K562 (cell line): ENCODE results near the gene HNRNPH3. TPM values are rescaled to one million over a fixed set of nuclear protein-coding genes. Genes with fewer than 3 reads are reported as not detected.

Experiments
- ATAC-seq: fragments of 200-7000 bp; cut with Tn5 transposase; 3 replicates; pipeline ENCODE4 v1.9.1; 2020; ENCODE audit warnings: moderate library complexity
- BruUV-seq: library from RNA; stranded (reverse); fragments of 400-500 nt; replicated peaks from 2 replicates; lab custom pipeline; 2021; lab: Mats Ljungman, UMichigan
- CTCF ChIA-PET: fragments of 300-600 bp; formaldehyde crosslinking; extraction: SDS; loops from one replicate; lab custom pipeline; 2021; ENCODE audit warnings: low intra/inter-chr PET ratio; lab: Yijun Ruan, JAX
- POLR2A ChIA-PET: fragments of 300-600, 350-650 bp; sonication (Branson Sonifier 250); formaldehyde crosslinking; extraction: SDS; loops from one replicate; lab custom pipeline; 2021; ENCODE audit warnings: antibody characterized with exemption, inconsistent platforms; lab: Yijun Ruan, JAX
- DNase-seq, 4 experiments: peaks; one replicate each; pipeline versions ENCODE4 v3.0.0 to v3.0.0-alpha.2; 2011 to 2018; ENCODE audit warnings: low spot score in 3 of 4, mixed read lengths in 3 of 4; ENCODE audit errors: extremely low read depth in 1 of 4
- FAIRE-seq: peaks from 2 replicates; lab custom pipeline; 2011; peaks lifted over from hg19 to GRCh38; lab: Jason Lieb, UNC
- H2AFZ ChIP-seq: 2 replicates; pipeline ENCODE4 v1.6.0; 2011; ENCODE audit warnings: low read depth, low read length, control low read depth, inconsistent platforms
- H3K27ac ChIP-seq: fragments of 200-600 bp; 3 replicates; pipeline ENCODE4 v1.8.0; 2011; ENCODE audit warnings: low read depth, mild to moderate bottlenecking, control low read depth, inconsistent platforms, low read length, moderate library complexity, mixed read lengths; ENCODE audit errors: extremely low read depth
- H3K27me3 ChIP-seq, 2 experiments: fragments of 300-600 bp in 1 of 2; 2 replicates in 1 of 2; 3 replicates in 1 of 2; pipeline versions ENCODE4 v1.6.0 to v1.8.0; 2011; ENCODE audit warnings: inconsistent platforms in 2 of 2, low read length in 2 of 2, mild to moderate bottlenecking in 1 of 2, mixed read lengths in 1 of 2, moderate library complexity in 1 of 2; ENCODE audit not compliant: control insufficient read depth in 2 of 2, insufficient read depth in 2 of 2
- H3K36me3 ChIP-seq: fragments of 300-600 bp; 3 replicates; pipeline ENCODE4 v1.8.0; 2011; ENCODE audit warnings: mild to moderate bottlenecking, low read length, inconsistent platforms; ENCODE audit not compliant: control insufficient read depth, insufficient read depth
- H3K4me1 ChIP-seq, 2 experiments: fragments of 200-600 bp in 1 of 2; replicated peaks in 1 of 2; 2 replicates in 1 of 2; 3 replicates in 1 of 2; pipeline versions ENCODE4 v1.5.1 to v1.8.0; 2011; ENCODE audit warnings: inconsistent platforms in 2 of 2, low read length in 2 of 2, mild to moderate bottlenecking in 1 of 2, mixed read lengths in 1 of 2, moderate library complexity in 1 of 2; ENCODE audit not compliant: control insufficient read depth in 2 of 2, insufficient read depth in 2 of 2
- H3K4me2 ChIP-seq: 2 replicates; pipeline ENCODE4 v1.6.1; 2011; ENCODE audit warnings: low read length, control low read depth, inconsistent platforms, mixed read lengths; ENCODE audit not compliant: insufficient read depth
- H3K4me3 ChIP-seq: fragments of 200-600 bp; sonication (generic), shearing (Covaris generic); 2 replicates; pipeline ENCODE4 v1.5.1; 2016; ENCODE audit warnings: control low read depth, inconsistent platforms
- H3K79me2 ChIP-seq: fragments of 200-600 bp; 3 replicates; pipeline ENCODE4 v1.8.0; 2011; ENCODE audit warnings: low read length, inconsistent platforms; ENCODE audit not compliant: control insufficient read depth, insufficient read depth
- H3K9ac ChIP-seq, 2 experiments: 2 replicates each; pipeline versions ENCODE4 v1.6.0 to v1.6.1; 2011; ENCODE audit warnings: low read depth in 2 of 2, low read length in 2 of 2, control low read depth in 1 of 2, inconsistent platforms in 1 of 2, mild to moderate bottlenecking in 1 of 2, mixed read lengths in 1 of 2; ENCODE audit not compliant: insufficient read depth in 1 of 2
- H3K9me1 ChIP-seq: one replicate; pipeline ENCODE4 v1.6.0; 2011; ENCODE audit warnings: inconsistent platforms, mild to moderate bottlenecking, low read length, moderate library complexity; ENCODE audit not compliant: control insufficient read depth, insufficient read depth
- H3K9me3 ChIP-seq: replicated peaks from 2 replicates; pipeline ENCODE4 v1.5.1; 2011; ENCODE audit warnings: low read depth, low read length, inconsistent platforms; ENCODE audit not compliant: control insufficient read depth, insufficient read depth
- H4K20me1 ChIP-seq: replicated peaks from 2 replicates; pipeline ENCODE4 v1.6.1; 2011; ENCODE audit warnings: low read length, inconsistent platforms, mixed read lengths; ENCODE audit not compliant: control insufficient read depth, insufficient read depth
- HCFC1 ChIP-seq: IDR thresholded peaks from 2 replicates; pipeline ENCODE4 v1.6.1; 2012; ENCODE audit warnings: low read depth, low read length, improper control_type of control experiment
- KLF16 ChIP-seq: IDR thresholded peaks from 2 replicates; pipeline ENCODE4 v1.6.1; 2016; ENCODE audit warnings: antibody characterized with exemption
- MEIS2 ChIP-seq: fragments of 450-650 bp; IDR thresholded peaks from 2 replicates; pipeline ENCODE4 v1.6.1; 2014; ENCODE audit warnings: mild to moderate bottlenecking; ENCODE audit not compliant: partially characterized antibody
- NFYB ChIP-seq: IDR thresholded peaks from 2 replicates; pipeline ENCODE4 v1.6.1; 2011; ENCODE audit warnings: mild to moderate bottlenecking, moderate library complexity; ENCODE audit not compliant: insufficient read length; ENCODE audit errors: extremely low read depth
- PPARD ChIP-seq: fragments of 250-450 bp; sonication (Bioruptor Pico); IDR thresholded peaks from 2 replicates; pipeline ENCODE4 v1.8.0; 2022; ENCODE audit warnings: inconsistent platforms, mild to moderate bottlenecking, moderate library complexity
- TRIM24 ChIP-seq, 2 experiments: fragments of 450-650 bp; IDR thresholded peaks; 2 replicates each; pipeline ENCODE4 v1.6.1; 2016
- ZBTB34 ChIP-seq: fragments of 250-450 bp; sonication (Bioruptor Pico); IDR thresholded peaks from 2 replicates; pipeline ENCODE4 v1.8.0; 2021; ENCODE audit warnings: mild to moderate bottlenecking, moderate library complexity
- ZNF609 ChIP-seq: sonication (generic); formaldehyde crosslinking; IDR thresholded peaks from 2 replicates; pipeline ENCODE4 v1.8.1; 2023; ENCODE audit warnings: missing genetic modification reagents, mild to moderate bottlenecking, borderline replicate concordance
- ZNF79 ChIP-seq: fragments of 250-450 bp; sonication (Bioruptor Pico); IDR thresholded peaks from 2 replicates; pipeline ENCODE4 v1.4.0; 2020; ENCODE audit warnings: low read depth, mild to moderate bottlenecking, moderate library complexity
- WGBS: fragments of 100-300 bp; shearing (Covaris generic); methylation state at CpG from one replicate; pipeline ENCODE4 v1.1.6; 2016; ENCODE audit warnings: low coverage, mixed read lengths; ENCODE audit not compliant: insufficient coverage; ENCODE audit errors: missing lambda C conversion rate; 5-methylcytosine and 5-hydroxymethylcytosine counted together
- in situ Hi-C: fragments of 300-500 bp; cut with MboI; formaldehyde crosslinking; loops from 4 replicates; pipeline ENCODE4 v1.15.0; 2018; ENCODE audit warnings: inconsistent platforms, mixed read lengths
- intact Hi-C: fragments of 100-400 bp; cut with micrococcal nuclease; formaldehyde crosslinking; loops from 2 replicates; pipeline ENCODE4 v1.14.2; 2022
- polyA plus RNA-seq, 8 experiments: library from polyadenylated mRNA; depleted of rRNA in 4 of 8; stranded (reverse) in 5 of 8; unstranded in 3 of 8; fragments of >200 nt; fragmentation: Nextera tagmentation in 2 of 8; fragmentation: Illumina TruSeq in 1 of 8; extraction: Ambion mirVana in 2 of 8; extraction: Trizol in 1 of 8; gene quantifications; 2 replicates each; pipeline versions ENCODE4 v1.2.1 to v1.2.3, GENCODE V29; 2011 to 2014; ENCODE audit warnings: inconsistent platforms in 1 of 8, missing spikeins in 1 of 8
- total RNA-seq, 7 experiments: library from RNA; depleted of rRNA in 6 of 7; stranded (reverse); fragments of >200 nt in 6 of 7; fragmentation: Illumina TruSeq in 2 of 7; extraction: Trizol in 2 of 7; gene quantifications; 2 replicates each; pipeline versions ENCODE4 v1.2.1 to v1.2.3, GENCODE V29; 2011 to 2021; ENCODE audit warnings: low replicate concordance in 1 of 7

The HNRNPH3 gene
- total and polyA plus RNA-seq, 9 of the 15 experiments (the other 6 are each of a cell fraction or from before 2014, with no cell fraction given): 52.8 to 562 (median 152) TPM

- H3K27me3 ChIP-seq: no peaks in the 10 kb centered on the region
- H3K27ac ChIP-seq: no peak overlapping the region
- no peak overlapping the region for H3K4me3 ChIP-seq
- ChIA-PET POLR2A (interaction anchor here (0.5 to 0.7 kb wide), 2 partner anchors 12 to 37 kb away, joined by 3 read pairs; no protein-coding TSS in a partner anchor), CTCF (no interaction called here)
- in situ Hi-C loops (no loop called here), intact Hi-C loops (no loop called here)
- FAIRE-seq: no peak
- no peaks in the 10 kb centered on the region for H4K20me1 ChIP-seq
- H2AFZ ChIP-seq: no peak overlapping the region
- DNase-seq: no peak
- peaks cover 27% of the 10 kb centered on the region; the same call in 2 of the 3 replicates for H3K36me3 ChIP-seq
- H3K9me3 ChIP-seq: no peaks in the 10 kb centered on the region
- H3K4me1 ChIP-seq: no peaks in the 10 kb centered on the region
- BruUV-seq: no TSS peak
- 60% methylated on average over 1 of the region's 1 CpG for WGBS
- no peak overlapping the region for H3K9ac ChIP-seq
- no peak overlapping the region for H3K4me2 ChIP-seq
- no peaks in the 10 kb centered on the region for H3K9me1 ChIP-seq
- ATAC-seq: no peak
- H3K79me2 ChIP-seq: no peaks in the 10 kb centered on the region
- no peak for TF ChIP-seq NFYB
- no peak for TF ChIP-seq KLF16
- TF ChIP-seq ZNF79 (CRISPR knock-in tag): no peak
- no peak for TF ChIP-seq MEIS2
- TF ChIP-seq PPARD (CRISPR knock-in tag): no peak
- no peak for TF ChIP-seq HCFC1
- TF ChIP-seq ZBTB34 (CRISPR knock-in tag): no peak
- no peak for TF ChIP-seq ZNF609
- TF ChIP-seq TRIM24 (IDR thresholded peaks at IDR 0.05): no peak
Measured at GRCh38 chr10:68371604-68372003, 39.7 kb downstream of the HNRNPH3 start.
